ENCODE data around the gene NR2F1-AS1.

Gene NR2F1-AS1

DNA sequence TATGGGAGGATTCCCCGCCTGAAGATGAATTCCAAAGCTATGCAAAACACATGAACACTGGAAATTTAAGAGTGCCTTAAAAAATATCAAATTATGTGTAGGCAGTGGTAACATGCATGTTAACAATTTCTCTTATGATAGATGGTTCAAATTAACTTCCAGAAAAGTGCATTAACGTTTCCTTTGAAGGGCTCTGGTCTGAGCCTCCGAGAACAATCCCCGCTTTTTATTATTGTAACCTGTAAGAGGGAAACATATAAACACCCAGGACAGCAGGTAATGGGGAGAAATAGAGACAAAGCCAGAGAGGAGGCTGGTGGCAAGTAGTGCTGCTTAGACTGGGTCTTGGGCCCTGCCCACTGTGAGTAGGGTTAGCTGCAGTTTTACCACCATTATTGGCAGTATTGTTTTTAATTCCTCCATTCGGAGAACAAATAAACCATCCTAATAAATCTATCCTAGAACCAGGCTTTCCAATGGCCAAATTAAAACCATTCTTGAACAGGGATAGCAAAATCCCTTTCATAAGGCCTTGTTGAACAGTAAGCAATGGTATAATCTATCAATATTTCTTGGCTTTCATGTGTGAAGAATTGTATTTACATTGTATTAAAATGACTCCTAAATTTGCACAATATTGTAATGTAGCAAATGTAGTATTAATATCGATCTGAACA is 8.3 kb upstream of the NR2F1-AS1 start:
- no peak for DNase-seq (ENCODE audit: low read depth in 3 of 3)

GRCh38 chr5:93588352-93589151 is 7.5 kb upstream of the NR2F1-AS1 start:
- DNase-seq (ENCODE audit: low read depth in 3 of 3), result no peak

DNA sequence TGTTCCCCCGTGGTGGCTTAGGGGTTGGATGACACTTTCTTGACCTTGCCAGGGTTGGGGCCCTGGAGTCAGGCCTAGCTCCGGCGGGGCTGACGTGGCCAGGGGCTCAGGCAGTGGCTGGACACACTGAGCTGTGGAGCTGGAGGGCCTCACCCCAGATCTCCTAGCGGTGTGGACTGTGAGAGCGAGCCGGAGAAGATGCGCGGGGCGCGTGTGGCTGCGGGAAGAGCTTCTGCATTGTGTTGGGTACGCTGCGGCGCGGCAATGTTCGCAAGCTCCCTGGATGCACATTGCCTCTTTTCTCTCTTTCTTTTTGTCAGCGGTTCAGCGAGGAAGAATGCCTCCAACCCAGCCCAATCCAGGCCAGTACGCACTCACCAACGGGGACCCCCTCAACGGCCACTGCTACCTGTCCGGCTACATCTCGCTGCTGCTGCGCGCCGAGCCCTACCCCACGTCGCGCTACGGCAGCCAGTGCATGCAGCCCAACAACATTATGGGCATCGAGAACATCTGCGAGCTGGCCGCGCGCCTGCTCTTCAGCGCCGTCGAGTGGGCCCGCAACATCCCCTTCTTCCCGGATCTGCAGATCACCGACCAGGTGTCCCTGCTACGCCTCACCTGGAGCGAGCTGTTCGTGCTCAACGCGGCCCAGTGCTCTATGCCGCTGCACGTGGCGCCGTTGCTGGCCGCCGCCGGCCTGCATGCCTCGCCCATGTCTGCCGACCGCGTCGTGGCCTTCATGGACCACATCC is 6.8 kb upstream of the NR2F1-AS1 start:
- DNase-seq (ENCODE audit: low read depth in 3 of 3), result no peak

DNA sequence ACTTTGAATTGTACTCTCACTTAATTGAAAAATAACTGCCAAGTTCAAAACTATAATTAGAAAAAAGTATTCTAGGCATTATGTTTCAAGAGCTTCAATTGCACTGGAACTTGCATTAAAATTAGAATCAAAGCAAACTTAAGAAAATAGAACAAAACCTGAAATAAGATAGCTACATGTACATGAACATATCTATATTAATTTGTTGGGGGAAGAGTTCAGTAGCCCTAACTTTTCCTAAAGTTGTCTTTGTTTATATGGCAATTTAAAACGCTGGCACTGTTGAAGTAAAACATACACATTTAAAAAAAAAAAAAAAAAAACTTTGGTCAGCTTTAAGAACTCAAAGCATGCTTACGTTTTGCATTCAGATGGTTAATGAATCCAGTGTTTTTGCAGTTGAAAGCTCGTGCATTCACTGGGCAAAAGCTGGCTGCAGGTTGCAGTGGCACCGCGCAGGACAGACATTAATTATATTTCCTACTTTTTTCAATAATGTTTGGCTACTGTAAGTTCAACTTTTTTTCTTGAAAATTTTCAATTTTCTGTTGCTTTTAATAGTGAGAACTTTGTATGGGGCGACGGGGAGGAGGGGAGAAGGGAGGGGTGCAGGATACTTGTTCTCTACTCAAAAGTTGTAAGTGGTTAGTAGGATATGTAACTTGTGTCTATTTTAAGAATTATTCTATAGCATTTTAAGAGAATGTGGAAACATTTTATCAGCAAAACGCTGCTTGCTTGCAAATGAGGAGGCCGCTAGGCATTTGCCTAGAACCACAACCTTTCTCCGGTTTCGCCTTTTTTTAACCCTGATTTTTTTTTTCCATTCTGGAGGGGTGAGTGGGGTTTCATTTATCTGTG is 5.9 kb upstream of the NR2F1-AS1 start:
- no peak for DNase-seq (ENCODE audit: low read depth in 3 of 3)

DNA sequence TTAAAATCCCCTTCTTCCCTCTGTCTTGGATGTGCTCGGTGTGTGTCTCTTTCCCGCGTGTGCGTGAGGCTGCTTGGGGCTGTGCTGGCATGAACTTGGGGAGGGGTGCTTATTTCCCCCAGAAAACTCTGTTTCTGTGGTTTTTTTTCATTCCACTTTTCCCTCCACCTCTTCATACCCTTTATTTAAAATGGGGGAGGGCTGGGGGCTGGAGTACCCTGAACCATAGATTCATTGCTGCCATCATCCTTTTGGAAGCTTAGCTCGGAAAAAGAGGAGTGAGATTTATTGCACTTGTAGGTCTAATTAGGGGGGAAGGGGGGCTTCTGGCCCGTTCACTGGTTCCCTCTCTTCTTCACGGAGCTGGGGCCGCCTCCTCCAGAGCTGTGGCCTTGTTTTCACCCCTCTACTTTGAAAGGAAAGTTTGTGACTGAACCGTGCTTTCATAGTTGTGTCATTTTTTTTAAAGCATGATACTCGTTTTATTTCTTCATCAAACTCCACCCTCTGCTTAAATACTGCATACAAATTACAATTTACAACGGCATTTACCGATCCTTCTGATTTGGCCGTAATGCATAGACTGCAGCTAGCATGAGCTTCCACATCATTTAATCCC is 4.9 kb upstream of the NR2F1-AS1 start:
- DNase-seq (ENCODE audit: low read depth in 3 of 3), result no peak

GRCh38 chr5:93585041-93585766 is 4.2 kb upstream of the NR2F1-AS1 start:
- DNase-seq (ENCODE audit: low read depth in 3 of 3), result no peak

GRCh38 chr5:93584596-93585040 is 3.6 kb upstream of the NR2F1-AS1 start:
- DNase-seq (ENCODE audit: low read depth in 3 of 3), result no peak

DNA sequence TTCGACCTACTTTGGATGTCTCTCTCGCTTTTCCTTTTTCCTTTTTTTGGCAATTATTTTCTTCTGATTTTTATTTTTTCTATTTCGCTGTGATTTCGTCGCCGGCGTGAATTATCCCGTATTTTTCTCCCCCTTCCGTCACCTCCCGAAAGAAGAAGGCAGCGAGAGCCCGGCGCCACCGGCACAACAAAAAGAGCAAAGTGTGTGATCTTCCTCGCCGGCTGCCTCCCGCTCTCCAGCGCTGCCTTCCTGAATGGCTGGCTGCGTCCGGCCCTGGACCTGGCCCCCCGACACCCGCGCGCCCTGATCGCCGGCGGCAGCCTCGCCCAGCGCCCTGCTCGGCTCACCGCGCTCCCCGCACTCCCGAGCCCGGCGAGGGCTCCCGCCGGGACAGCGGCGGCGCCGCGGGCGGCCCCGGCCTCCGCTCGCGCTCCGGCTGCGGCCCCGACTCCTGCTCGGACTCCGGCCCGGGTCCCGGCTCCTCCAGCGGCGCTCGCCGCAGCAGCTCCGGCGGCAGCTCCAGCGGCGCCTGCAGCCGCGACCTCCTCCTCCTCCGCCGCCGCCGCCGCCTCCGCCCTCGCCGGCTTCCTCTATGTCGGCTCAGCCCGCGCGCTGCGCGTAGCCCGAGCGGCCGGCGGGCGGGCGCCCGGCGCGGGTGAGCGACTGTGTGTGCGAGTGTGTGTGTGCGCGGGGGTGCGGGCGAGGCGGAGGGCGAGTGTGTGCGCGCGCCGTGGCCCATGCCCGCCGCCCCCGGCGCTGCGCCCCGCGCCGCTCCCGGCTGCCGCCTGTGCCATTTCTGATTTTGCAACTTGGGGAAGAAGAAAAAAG is 3.0 kb upstream of the NR2F1-AS1 start:
- DNase-seq (ENCODE audit: low read depth in 3 of 3), result no peak

DNA sequence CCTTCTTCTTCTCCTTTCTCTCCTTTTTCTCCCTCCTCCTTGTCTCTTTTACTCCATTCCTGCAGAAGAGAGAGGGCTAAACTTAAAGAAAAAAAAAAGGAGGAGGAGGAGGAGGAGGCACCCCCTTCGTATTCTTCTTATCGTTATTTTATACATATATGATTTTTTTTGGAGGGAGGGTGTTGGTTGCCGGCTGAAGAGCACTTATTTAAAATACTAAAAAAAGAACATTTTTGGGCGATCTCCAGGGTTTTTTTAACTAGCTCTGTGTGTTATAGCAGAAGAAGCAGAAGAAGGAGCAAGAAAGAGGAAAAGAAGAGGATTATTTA is 2.4 kb upstream of the NR2F1-AS1 start:
- DNase-seq (ENCODE audit: low read depth in 3 of 3), result no peak

- no peak for DNase-seq (ENCODE audit: low read depth in 3 of 3)
These were observed 1.8 kb upstream of the NR2F1-AS1 start, which contains the start of gene NR2F1 for GRCh38 chr5:93582677-93583438. Gene NR2F1, plus strand, starts transcription at chr5:93583222. Its CDS starts 1,802 bp downstream, at chr5:93585024.

DNA sequence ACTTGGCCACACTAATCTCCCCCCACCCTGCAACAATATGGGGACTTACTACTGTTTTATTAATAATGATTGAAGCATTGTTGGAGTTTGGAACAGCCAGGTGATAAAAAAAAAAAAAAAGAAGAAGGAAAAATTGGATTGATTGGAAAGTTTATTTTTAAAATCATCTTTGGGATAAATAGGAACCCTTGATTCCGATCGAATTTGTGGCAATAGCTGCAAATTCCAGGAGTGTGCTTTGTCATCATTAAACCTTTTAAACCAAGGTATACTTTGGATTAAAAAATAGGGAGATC is 1.1 kb upstream of the NR2F1-AS1 start:
- DNase-seq (ENCODE audit: low read depth in 3 of 3), result no peak

DNA sequence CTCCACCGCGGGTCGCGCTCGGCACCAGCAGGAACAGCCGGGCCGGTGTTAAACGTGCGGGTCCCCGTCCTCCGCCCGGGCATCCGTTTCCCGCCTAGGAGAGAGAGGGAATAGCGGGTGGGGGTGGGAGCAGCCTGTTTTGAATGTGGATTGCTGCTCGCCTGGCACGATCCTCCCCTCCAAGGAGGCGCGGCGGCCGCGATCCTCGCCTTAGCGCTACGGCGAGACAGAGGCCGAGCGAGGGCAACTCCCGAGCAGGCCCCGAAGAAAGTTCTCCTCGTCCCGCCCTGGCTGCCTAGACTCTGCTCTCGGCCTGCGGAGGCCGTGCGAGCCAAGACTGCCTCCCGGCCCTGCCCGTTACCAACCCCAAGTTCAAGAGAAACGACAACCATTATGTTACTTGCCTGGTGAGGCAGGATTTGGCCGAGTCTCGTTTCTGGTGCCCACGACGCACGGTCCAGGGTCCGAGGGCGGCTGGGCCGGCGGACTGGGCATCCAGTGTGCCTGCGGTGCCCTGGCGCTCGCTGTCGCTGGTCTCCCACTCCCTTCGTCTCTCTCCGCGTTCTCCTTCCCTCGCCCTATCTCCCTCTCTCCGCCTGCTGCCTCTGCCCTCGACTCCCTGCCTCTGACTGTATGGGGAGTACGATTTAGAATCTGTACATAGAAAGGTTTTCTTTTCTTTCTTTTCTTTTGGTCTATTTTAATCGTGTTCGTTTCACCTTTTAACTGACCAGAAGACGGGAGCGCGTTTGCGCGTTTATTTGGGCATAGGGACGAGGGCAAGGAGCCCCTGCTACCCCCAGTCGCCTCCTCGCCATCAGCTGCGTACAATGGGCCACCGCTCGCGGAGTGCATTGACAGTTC is 724 bp downstream of the NR2F1-AS1 start:
- no peak for DNase-seq (ENCODE audit: low read depth in 3 of 3)

DNA sequence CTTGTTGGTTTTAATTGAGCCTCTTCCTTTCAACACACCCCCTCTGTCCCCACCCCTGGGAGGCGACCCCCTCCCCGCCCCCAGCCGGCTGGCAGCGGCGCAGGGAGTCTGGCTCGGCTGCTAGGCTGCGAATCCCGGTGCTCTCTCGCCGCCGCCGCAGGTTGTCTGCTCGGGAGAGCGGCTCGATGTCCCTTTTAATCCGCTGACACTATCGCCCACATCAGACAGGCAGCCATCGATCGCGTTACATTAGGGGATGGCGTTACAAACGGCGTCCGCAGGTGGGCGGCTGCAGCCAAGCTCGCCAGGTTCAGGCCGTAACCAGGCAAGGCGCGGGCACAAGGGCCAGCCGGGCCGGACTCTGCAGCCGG is 1.3 kb downstream of the NR2F1-AS1 start:
- no peak for DNase-seq (ENCODE audit: low read depth in 3 of 3)

GRCh38 chr5:93578813-93579691 is 2.0 kb downstream of the NR2F1-AS1 start:
- DNase-seq (ENCODE audit: low read depth in 3 of 3), result no peak

GRCh38 chr5:93577854-93578812 is 2.9 kb downstream of the NR2F1-AS1 start:
- DNase-seq (ENCODE audit: low read depth in 3 of 3), result no peak
